MG63 (cell line): ENCODE measurements around the gene ERI3. TPM values are rescaled to one million over a fixed set of nuclear protein-coding genes. Genes with fewer than 3 reads are reported as not detected.

Experiments
- DNase-seq: peaks from one replicate; pipeline ENCODE4 v3.0.0-alpha.2; 2020
- H3K27me3 ChIP-seq: fragments of 250-450 bp; sonication (Bioruptor Pico); 2 replicates; pipeline ENCODE4 v1.5.1; 2020; ENCODE audit warnings: mild to moderate bottlenecking, moderate library complexity
- H3K36me3 ChIP-seq: fragments of 250-450 bp; sonication (Bioruptor Pico); 2 replicates; pipeline ENCODE4 v1.5.1; 2020; ENCODE audit warnings: mild to moderate bottlenecking, moderate library complexity
- H3K4me3 ChIP-seq: fragments of 250-450 bp; sonication (Bioruptor Pico); 2 replicates; pipeline ENCODE4 v1.5.1; 2020; ENCODE audit warnings: mild to moderate bottlenecking, moderate library complexity
- H3K9me3 ChIP-seq: fragments of 250-450 bp; sonication (Bioruptor Pico); 2 replicates; pipeline ENCODE4 v1.5.1; 2020; ENCODE audit warnings: mild to moderate bottlenecking, moderate library complexity
- total RNA-seq: library from RNA; depleted of rRNA; stranded (reverse); fragments of >200 nt; shearing (Covaris generic); gene quantifications from 2 replicates; pipeline ENCODE4 v1.2.3, GENCODE V29; 2014; ENCODE audit warnings: low replicate concordance

ERI3 gene
- total RNA-seq, 1 experiment from 2014 or later, result 147 TPM

DNA sequence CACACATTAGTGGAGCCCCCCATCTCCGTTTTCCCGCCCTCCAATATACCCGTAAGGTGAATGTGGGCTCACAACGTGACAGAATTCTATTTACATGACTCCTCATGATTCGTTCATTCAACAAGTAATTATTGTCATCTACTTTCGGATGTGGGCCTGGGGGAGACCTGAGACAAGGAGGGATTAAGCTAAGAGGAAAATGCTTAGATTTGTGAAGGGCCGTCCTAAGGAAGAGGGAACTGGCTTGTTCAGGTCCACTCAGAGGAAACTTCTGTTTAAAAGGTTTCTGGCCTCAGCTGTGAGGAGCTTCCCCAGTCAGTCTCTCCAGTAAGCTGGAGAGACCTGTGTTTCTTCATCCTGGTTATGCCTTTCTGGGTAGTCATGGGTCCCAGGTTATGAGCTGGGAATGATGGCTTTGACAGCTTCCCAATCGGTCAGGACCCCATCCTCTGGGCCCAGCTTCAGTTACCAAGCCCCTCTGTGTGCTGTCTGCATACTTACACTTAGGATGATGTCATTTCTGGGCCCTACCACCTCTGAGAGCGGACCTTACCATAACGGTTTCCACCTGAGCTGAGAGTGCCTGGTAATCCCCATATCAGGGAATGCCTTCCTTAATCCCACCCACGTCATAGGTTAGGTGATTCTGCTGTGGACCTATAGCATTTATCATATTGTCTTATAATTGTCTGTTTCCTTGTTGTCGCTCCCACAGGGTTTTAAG, 687 bp upstream of the ERI3 start:
- DNase-seq, result no peak
- no peaks in the 10 kb centered on the region for H3K27me3 ChIP-seq
- H3K36me3 ChIP-seq, result peaks cover 9% of the 10 kb centered on the region
- H3K9me3 ChIP-seq, result no peaks in the 10 kb centered on the region
- peak overlapping the region; percentile 80 for H3K4me3 ChIP-seq

DNA sequence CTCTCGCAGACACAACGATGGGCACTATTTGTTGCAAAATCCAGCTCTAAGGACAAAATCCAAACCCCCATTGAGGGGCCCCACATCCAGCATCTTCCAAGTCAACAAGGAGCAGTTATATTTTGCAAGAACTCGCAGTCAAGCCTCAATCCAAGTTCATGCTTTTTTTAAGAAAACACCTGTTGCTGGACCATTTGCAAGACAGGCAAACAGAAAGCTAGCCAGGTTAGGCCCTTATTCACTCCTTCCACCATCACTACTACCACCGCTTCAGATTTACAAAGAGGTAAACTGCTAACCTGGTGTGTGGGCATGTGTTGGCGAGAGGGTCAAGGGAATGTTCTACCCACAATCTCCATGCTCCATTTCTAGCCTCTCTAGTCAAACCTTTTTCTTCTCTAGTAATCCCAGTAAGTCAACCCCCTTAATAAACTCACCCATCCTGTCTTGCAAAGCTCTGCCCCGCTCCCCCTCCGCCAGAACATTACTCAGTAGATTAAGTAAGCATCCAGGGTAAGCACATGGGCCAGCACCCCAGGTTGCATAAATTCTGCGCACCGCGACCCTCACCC, 703 bp downstream of the ERI3 start:
- peak; percentile 44 for DNase-seq
- peaks cover 14% of the 10 kb centered on the region for H3K36me3 ChIP-seq
- H3K9me3 ChIP-seq, result no peaks in the 10 kb centered on the region

DNA sequence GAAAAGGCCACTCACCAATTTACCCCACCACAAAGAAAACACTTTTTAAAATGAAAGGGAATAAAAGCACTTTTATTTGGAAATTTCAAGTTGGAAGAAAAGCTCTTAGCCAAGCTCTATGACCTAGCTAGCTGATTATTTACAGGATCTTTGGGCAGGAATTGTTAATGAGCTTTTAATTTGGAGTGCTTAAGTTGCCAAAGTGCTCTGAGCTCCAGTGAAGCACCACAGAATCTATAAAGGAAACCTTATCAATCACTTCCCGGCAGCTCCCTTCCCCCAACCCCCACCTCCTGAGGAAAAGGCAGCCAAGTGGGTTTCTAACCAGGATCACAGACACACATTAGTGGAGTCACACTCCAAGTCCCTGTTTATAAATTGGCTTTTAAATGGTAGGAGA, 1.5 kb downstream of the ERI3 start:
- H3K36me3 ChIP-seq, result peaks cover 16% of the 10 kb centered on the region
- DNase-seq, result no peak
- H3K27me3 ChIP-seq, result no peaks in the 10 kb centered on the region
- H3K9me3 ChIP-seq, result no peaks in the 10 kb centered on the region
- peak overlapping the region; percentile 80; the same call in 1 of the 2 replicates for H3K4me3 ChIP-seq

More for the DNA sequence above, 703 bp downstream of the ERI3 start:
- Histone ChIP-seq H3K4me3 (peak overlapping the region; percentile 80), H3K27me3 (no peaks in the 10 kb centered on the region)

DNA sequence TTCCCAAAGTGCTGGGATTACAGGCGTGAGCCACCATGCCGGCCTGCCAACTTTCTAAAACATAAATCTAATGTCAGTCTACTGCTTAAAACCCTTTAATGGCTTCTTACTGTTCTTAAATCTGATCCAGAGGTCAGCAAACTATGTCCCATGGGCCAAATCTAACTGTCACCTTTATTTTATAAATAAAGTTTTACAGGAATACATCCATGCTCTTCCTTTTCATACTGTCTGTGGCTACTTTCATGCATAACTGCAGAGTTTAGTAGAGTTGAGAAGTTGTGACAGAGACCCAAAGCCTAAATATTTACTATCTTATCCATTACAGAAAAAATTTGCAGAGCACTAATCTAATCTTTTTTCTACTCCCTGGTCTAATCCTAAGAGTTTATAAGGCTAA, 3.8 kb downstream of the ERI3 start:
- DNase-seq, result no peak
- H3K9me3 ChIP-seq, result no peaks in the 10 kb centered on the region
- no peaks in the 10 kb centered on the region for H3K27me3 ChIP-seq
- no peak overlapping the region for H3K4me3 ChIP-seq
- peaks cover 21% of the 10 kb centered on the region for H3K36me3 ChIP-seq

DNA sequence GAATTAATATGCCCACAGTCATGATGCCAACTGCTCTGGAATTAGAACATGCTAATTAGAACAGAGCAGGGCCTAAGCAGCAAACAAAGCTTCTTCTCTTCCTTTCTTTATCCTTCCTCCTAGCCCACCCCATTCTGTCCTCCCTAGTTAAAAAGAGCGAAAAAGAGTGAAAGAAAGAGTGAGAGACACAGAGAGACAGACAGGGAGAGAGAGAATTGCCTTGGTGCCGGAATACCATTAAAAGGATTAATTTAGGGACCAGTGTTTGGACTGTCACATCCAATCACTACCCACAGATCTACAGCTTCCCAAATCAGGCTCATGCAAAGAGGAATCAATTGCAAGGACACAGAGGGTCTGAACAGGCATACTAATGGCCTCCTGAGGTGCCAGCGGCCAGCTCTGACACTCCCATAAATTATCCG, 7.0 kb downstream of the ERI3 start:
- no peaks in the 10 kb centered on the region for H3K9me3 ChIP-seq
- peaks cover 18% of the 10 kb centered on the region for H3K36me3 ChIP-seq
- no peak for DNase-seq
- no peak overlapping the region for H3K4me3 ChIP-seq
- H3K27me3 ChIP-seq, result no peaks in the 10 kb centered on the region

DNA sequence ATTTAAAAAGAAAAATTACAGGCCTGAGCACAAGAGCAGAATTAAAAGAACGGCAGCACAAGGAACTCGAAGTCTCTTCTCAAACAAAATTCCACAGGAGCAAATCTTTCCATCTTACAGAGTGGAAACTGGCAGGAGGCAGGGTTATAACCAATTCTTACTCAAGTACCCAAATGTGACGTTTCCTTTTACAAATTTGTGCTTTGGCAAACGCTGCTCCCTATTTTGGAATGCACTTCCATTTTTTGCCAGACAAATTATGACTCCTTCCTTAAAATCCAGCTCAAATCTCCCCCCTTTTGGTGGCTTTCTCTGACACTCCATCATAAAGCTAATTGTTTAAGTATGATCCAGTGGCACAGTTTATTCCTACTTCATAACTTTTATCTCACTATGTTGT, 7.8 kb downstream of the ERI3 start:
- Histone ChIP-seq H3K9me3 (no peaks in the 10 kb centered on the region), H3K4me3 (no peak overlapping the region), H3K36me3 (peaks cover 16% of the 10 kb centered on the region), H3K27me3 (no peaks in the 10 kb centered on the region)
- DNase-seq, result no peak

DNA sequence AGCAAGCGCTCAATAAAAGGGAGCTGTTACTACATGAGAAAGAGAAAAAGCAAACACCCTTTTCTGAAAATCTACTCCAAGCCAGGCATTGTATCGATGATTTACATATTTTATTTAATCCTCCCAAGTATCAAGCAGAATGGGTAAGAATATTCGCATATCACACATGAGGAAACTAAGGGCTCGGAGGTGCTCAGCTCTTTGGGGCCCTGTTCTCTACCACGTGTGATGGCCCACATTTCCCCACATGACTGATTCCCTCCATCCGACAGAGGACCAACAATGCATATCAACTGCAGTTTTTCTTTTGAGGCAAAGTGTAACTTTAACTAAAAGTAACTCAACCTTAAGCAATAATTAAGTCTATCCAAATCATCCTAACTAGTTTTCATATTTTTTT, 8.2 kb downstream of the ERI3 start:
- DNase-seq, result no peak
- Histone ChIP-seq H3K4me3 (no peak overlapping the region), H3K36me3 (peaks cover 16% of the 10 kb centered on the region), H3K9me3 (no peaks in the 10 kb centered on the region), H3K27me3 (no peaks in the 10 kb centered on the region)

DNA sequence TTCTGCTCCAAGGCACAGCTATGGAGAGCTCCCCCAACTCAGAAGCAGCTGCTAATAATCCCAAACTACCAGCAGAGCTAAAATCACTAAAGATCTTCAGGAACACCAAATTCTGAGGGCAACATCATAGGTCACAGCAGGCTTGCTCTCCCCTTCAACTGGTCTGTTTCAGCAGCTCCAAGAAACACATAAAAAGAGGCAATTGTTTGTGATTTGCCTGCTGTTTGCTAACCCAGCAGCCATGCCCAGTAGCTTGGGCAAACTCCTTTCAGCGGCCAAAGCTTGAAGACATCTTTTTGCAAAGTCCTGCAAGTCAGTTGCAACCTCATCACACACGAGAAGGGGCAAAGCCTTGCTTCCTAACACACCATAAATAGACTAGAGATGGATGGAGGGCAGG, 8.9 kb downstream of the ERI3 start:
- no peaks in the 10 kb centered on the region for H3K27me3 ChIP-seq
- no peak overlapping the region for H3K4me3 ChIP-seq
- DNase-seq, result no peak
- H3K36me3 ChIP-seq, result peaks cover 22% of the 10 kb centered on the region
- H3K9me3 ChIP-seq, result no peaks in the 10 kb centered on the region

DNA sequence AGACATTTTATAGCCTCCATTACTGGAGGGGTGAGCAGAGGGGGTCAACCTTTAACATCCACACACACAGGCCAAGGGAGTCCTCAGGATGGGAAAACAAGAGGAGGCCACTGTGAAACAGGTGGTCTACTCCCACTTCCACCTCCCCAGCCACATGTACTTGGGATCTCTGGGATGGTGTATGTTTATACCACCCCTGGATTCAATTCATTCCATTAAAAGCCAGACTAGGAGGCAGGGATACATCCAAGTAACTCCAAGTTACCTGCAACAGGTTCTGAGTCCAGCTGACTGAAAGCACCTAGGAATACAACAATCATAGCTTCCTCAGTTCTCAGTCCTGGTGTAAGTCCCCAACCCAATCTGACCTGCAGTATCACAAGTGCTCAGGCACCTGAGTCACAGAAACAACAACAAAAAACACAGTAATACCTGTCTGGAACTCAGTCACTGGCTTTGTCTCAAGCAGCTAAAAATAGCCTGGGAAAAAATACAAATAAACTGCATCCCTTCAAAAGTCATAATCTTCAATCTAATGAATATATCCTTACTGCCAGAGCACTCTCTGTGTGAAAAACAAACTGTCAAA, 9.8 kb downstream of the ERI3 start:
- H3K27me3 ChIP-seq, result no peaks in the 10 kb centered on the region
- no peak overlapping the region for H3K4me3 ChIP-seq
- no peaks in the 10 kb centered on the region for H3K9me3 ChIP-seq

DNA sequence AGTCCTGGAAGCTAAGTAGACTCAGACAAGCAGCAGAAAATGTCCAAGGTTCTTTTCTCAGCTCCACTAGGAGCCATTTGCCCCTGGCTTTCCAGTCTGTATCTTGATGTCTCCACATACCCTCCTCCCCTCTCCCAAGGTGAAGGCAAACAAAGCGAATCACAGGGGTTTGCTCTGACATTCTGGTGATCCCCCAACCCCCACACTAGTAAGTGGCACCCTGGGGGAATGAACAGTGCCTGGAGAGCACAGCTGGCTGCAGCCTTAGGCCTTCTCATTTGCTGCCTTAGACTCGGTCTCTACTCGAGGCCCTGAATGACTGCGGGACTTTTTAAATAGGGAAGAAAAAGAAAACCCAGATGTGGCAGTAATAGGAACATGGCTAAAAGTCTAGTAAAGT, 15.3 kb downstream of the ERI3 start:
- no peak overlapping the region for H3K4me3 ChIP-seq
- no peak for DNase-seq
- H3K36me3 ChIP-seq, result peaks cover 46% of the 10 kb centered on the region
- H3K27me3 ChIP-seq, result no peaks in the 10 kb centered on the region
- peaks cover 3% of the 10 kb centered on the region; the same call in 1 of the 2 replicates for H3K9me3 ChIP-seq

More for the DNA sequence above, 9.8 kb downstream of the ERI3 start:
- no peak for DNase-seq
- H3K36me3 ChIP-seq, result peaks cover 27% of the 10 kb centered on the region

DNA sequence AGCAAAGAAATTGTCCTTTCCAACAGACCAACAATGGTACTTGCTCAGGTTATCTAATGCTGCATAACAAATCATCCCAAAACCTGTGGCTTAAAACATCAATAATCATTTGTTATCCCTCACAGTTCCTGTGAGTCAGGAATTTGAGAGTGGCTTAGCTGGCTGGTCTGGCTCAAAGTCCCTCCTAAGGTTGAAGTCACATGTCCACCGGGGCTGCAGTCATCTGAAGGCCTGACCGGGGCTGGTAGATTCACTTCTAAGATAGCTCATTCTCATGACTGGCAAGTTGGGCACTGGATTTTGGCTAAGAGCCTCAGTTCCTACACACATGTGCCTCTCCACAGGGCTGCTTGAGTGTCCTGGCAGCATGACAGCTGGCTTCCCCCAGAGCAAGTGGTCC, 16.9 kb downstream of the ERI3 start:
- Histone ChIP-seq H3K27me3 (no peaks in the 10 kb centered on the region), H3K36me3 (peaks cover 57% of the 10 kb centered on the region), H3K4me3 (no peak overlapping the region), H3K9me3 (peaks cover 3% of the 10 kb centered on the region; the same call in 1 of the 2 replicates)
- peak; percentile 5 for DNase-seq

DNA sequence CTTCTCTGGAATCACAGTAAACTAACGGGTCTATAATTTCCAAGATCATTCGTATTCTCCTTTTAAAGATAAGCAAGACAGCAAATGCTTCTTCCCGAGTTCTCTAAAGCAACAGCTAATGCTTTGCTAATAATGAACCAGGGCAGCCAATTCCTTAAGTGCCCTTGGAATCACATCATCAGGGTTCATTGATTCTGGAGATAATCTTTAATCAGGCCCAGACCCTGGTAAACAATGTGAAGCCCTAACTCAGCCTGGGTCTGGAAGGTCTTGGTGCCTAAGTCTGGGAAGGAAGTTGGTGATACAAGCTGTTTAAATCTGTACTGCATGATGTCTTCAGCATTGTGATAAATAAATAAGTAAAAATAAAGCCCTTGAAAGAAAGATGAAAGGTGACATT, 18.4 kb downstream of the ERI3 start:
- DNase-seq, result no peak
- Histone ChIP-seq H3K36me3 (peaks cover 55% of the 10 kb centered on the region), H3K4me3 (no peak overlapping the region), H3K9me3 (peaks cover 3% of the 10 kb centered on the region; the same call in 1 of the 2 replicates), H3K27me3 (no peaks in the 10 kb centered on the region)

DNA sequence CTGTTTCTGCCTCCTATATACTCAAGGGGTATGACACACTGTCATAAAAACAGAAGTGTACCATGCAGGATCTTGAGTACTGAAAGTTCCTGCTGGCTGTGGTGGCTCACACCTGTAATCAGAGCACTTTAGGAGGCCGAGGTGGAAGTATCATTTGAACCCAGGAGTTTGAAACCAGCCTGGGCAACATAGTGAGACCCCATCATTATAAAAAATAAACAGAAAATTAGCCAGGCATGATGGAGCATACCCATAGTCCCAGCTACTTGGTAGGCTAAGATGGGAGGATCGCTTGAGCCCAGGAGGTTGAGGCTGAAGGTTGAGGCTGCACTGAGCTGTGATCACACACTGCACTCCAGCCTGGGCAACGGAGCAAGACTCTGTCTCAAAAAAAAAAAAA, 20.1 kb downstream of the ERI3 start:
- DNase-seq, result no peak
- Histone ChIP-seq H3K36me3 (peaks cover 45% of the 10 kb centered on the region), H3K9me3 (peaks cover 3% of the 10 kb centered on the region; the same call in 1 of the 2 replicates), H3K27me3 (no peaks in the 10 kb centered on the region), H3K4me3 (no peak overlapping the region)

DNA sequence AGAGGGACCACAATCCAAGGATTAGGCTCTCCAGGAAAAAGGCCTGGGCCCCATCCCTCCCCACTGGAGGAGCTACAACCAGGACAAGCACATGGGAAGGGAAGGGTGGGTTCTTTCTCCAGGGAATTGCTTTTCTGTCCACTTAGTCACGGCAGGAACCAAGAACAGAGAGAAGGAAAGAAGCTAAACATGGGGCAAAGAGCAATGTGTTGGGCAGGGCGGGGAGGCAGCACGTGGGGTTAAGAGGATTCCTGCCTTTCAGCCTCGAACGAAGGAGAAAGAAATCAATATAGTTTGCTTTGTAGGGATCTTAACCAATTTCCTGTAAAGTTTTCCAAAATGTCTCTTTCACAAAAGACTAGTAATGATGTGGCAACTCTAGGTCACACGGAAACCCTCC, 21.7 kb downstream of the ERI3 start:
- Histone ChIP-seq H3K9me3 (peaks cover 2% of the 10 kb centered on the region; the same call in 1 of the 2 replicates), H3K4me3 (no peak overlapping the region), H3K36me3 (peaks cover 33% of the 10 kb centered on the region), H3K27me3 (no peaks in the 10 kb centered on the region)
- no peak for DNase-seq

DNA sequence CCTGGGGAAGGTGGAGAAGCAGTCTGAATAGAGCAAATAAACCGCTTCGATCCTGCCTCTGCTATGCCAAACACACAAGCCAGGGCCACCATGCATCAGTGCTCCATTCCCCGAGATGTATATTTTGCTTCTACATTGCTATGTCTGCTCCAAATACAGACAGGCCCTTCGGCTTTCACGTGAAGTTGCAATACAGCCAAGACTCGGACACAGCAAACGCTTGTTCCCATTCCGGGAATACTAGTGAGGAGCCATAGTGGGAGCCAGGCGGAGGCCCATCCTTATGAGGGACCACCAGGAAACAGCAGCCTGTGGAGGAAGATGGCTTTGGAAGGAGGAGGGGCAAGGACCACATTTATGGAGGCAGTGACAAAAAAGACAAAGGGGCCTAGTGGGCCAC, 22.6 kb downstream of the ERI3 start:
- no peaks in the 10 kb centered on the region for H3K9me3 ChIP-seq
- no peak for DNase-seq
- H3K4me3 ChIP-seq, result no peak overlapping the region
- peaks cover 26% of the 10 kb centered on the region for H3K36me3 ChIP-seq
- no peaks in the 10 kb centered on the region for H3K27me3 ChIP-seq

DNA sequence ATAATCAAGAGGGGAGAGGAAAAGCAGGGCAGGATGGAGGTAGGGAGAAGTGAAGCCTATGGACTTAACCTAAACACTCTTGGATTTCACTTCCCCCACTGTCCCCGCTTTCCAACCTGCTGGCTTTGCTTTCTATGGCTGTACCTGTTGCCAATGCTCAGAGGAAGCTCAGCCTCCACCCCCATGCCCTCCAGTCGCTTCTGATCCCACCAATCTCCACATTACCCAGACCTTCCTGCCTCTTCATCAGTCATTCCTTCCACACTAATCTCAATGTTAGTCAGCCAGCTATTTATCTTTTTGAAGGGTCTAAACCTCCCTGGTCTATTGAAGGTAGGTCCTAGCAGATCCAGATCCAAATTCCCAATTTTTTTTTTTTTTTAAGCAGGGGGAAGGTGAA, 24.1 kb downstream of the ERI3 start:
- no peak overlapping the region for H3K4me3 ChIP-seq
- DNase-seq, result no peak

DNA sequence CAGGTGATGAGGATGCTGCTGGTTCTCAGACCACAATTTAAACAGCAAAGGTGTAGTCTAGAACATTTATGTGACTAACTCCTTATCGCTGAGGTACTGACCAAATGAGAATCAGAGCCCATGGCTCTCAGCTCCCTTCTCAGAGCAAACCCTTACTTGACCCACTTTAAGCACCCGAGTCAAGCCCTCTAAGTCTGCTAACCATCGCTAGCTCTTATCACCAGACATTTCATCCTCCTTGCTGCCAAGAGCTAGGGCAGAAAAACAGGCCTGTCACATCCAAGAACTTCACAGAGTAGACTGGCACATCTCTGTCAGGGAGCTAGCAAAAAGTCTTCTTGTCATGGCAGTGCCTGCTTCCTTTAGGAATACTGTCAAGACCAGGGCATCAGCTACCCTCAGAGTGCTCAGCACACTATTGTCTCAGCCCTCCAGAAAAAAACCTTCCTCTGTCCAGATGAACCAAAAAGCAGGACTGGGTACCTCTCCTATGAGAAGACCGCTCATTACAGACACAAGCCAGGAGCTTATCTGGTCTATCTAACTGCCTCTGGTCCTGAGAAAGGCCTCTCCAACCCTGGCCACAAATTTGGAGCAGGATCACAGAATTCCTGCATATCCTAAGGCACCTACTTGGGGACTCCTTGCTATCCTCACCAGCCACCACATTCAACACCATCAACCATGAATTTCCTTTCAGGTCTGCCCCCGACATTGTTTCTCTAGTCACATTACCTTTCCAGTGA, 26.2 kb downstream of the ERI3 start:
- no peaks in the 10 kb centered on the region for H3K27me3 ChIP-seq
- DNase-seq, result no peak
- H3K9me3 ChIP-seq, result no peaks in the 10 kb centered on the region
- peaks cover 8% of the 10 kb centered on the region for H3K36me3 ChIP-seq
- H3K4me3 ChIP-seq, result no peak overlapping the region

More for the DNA sequence above, 24.1 kb downstream of the ERI3 start:
- Histone ChIP-seq H3K36me3 (peaks cover 16% of the 10 kb centered on the region), H3K9me3 (no peaks in the 10 kb centered on the region), H3K27me3 (no peaks in the 10 kb centered on the region)
